ENCODE data around the gene CHD8. TPM values are rescaled to one million over a fixed set of nuclear protein-coding genes. Genes with fewer than 3 reads are reported as not detected.
"Not testable (repeated sequence)": the region's sequence is repeated elsewhere in the genome, so short reads cannot be mapped to it uniquely, and the experiment has no call there.

CHD8 gene
- total RNA-seq, 2 experiments from 2014 or later = 123 to 127 TPM

DNA sequence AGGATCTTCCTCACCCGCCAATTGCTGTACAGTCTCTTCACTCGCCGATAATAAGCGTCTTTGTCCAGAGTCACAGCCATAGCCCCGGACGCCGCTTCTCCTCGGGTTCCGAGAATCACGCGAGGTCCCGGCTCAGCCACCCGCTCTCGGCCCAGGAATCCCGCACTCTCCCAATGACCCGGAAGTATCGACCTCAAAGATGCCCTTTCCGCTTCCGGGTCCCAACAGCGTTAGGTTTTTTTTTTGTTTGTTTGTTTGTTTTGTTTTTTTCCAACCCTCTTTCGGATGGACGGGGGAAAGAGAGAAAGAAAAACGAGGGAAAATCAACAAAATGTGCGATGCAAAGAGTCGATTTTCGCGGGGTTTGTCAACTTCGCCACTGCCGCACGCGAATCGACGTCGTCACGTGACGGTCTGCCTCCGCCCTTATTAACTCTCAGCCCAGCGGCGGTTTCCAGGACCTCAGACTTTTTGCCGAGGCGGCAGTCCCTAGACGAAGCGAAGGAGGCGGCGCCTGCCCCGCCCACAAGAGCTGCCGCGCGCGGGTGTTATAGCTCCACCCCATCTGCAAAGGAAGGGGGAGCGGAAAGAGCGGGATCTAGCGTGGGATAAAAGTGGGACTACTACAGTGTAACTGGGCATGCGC lies 72.0 kb downstream of the CHD8 start, which contains the start of gene SUPT16H:
Gene SUPT16H, minus strand, starts transcription at position 172 of the 646 bp plus-strand sequence. Its CDS starts 92 bp downstream, at position 80.
- H3K4me1 Mint-ChIP-seq = peaks cover 42% of the 10 kb centered on the region
- CTCF ChIA-PET = interaction anchor here (0.8 to 1.6 kb wide), 5 partner anchors 9 to 171 kb away, joined by 3 to 5 read pairs (median 3); partner anchors contain the start of gene CHD8
- no peaks in the 10 kb centered on the region for H3K9me3 Mint-ChIP-seq
- H3K36me3 Mint-ChIP-seq (ENCODE audit: low read depth) = peaks cover 34% of the 10 kb centered on the region
- H3K4me3 Mint-ChIP-seq = peak within 1 kb of the TSS; percentile 87
- no peaks in the 10 kb centered on the region for H3K27me3 Mint-ChIP-seq
- POLR2A ChIA-PET = interaction anchor here (0.5 to 0.8 kb wide), 2 partner anchors 54 to 124 kb away, joined by 3 to 4 read pairs; no protein-coding TSS in a partner anchor
- peak; percentile 96 for DNase-seq
- peak within 1 kb of the TSS; percentile 99 for H3K27ac Mint-ChIP-seq

DNA sequence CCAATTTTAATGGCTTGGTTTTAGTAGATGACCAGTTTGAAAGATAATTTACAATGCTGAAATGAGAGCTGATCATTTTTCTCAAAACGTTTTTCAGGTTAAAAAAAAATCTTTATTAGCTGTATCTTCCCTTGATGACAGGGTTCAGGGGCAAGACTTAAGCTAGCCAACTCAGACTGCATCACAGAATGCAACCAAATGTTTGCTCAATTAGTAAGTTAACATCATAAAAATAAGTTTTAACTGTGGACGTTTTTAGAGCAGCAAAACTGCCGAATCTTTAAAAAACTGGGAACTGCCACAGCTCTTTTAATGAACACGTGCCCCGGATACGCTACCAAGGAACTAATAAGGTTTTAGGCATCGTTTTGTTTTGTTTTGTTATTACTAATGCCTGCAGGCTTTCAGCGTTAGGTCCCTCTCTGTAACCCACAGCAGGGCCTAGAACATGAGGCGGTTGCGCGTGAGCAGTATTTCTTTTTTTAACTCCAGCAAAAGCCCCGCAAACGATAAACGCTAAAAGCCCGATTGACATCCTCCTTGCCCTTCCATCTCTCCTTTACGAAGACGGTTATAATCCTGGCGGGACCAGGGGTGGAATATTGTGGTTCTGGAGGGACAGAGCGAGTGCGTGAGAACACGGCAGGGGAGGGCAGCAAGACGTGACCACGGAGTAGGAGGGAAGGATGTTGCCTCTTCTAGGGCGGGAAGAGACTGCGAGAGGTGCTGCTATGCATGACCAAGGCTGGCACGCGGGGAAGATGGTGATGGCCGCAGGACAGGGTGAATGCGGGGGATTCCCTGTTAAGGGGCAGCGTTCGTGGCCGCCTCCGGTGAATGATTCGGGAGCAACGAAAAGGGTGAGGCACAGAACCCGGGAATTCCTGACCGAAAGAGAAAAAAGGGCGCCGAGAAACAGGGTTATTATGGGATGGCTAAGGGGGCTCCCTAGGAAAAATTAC lies 72.8 kb downstream of the CHD8 start:
- ChIA-PET CTCF (interaction anchor here (0.5 to 1.5 kb wide), 6 partner anchors 13 to 127 kb away, joined by 3 to 8 read pairs (median 3); partner anchors contain the start of genes CHD8, RAB2B and TOX4), POLR2A (interaction anchor here (0.6 to 1.2 kb wide), 2 partner anchors 95 to 706 kb away, joined by 3 to 12 read pairs; no protein-coding TSS in a partner anchor)
- peak; percentile 57 for DNase-seq
- Mint-ChIP-seq H3K27me3 (no peaks in the 10 kb centered on the region), H3K4me3 (peak overlapping the region; percentile 87), H3K36me3 (ENCODE audit: low read depth) (peaks cover 31% of the 10 kb centered on the region), H3K27ac (peak overlapping the region; percentile 99), H3K9me3 (no peaks in the 10 kb centered on the region), H3K4me1 (peaks cover 48% of the 10 kb centered on the region)

- H3K9me3 Mint-ChIP-seq = no peaks in the 10 kb centered on the region
These were observed 73.8 kb downstream of the CHD8 start for GRCh38 chr14:21382095-21382494.

DNA sequence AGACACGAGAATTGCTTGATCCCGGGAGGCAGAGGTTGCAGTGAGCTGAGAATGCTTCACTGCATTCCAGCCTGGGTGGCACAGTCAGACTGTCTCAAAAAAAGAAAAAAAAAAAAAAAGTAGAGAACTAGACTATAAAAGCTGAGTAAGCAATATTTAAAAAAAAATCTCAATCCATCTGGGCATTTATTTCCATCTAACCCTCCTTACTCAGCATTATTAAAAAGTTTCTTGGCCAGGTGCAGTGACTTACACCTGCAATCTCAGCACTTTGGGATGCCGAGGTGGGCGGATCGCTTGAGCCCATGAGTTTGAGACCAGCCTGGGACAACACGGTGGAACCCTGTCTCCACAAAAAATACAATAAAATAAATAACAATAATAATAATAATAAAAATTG lies 76.6 kb downstream of the CHD8 start:
- Mint-ChIP-seq H3K27ac (no peak overlapping the region), H3K4me1 (peaks cover 51% of the 10 kb centered on the region), H3K4me3 (no peak overlapping the region), H3K27me3 (no peaks in the 10 kb centered on the region), H3K9me3 (no peaks in the 10 kb centered on the region), H3K36me3 (ENCODE audit: low read depth) (peaks cover 29% of the 10 kb centered on the region)
- CTCF ChIA-PET = interaction anchor here (1.0 to 1.5 kb wide), 2 partner anchors 70 to 147 kb away, joined by 3 read pairs; no protein-coding TSS in a partner anchor
- POLR2A ChIA-PET = interaction anchor here (0.5 kb wide), 1 partner anchor 8 kb away, joined by 3 read pairs; no protein-coding TSS in a partner anchor
- DNase-seq = no peak

More at GRCh38 chr14:21382095-21382494, 73.8 kb downstream of the CHD8 start:
- CTCF ChIA-PET = interaction anchor here (1.1 to 1.5 kb wide), 3 partner anchors 53 to 128 kb away, joined by 3 to 8 read pairs (median 3); partner anchors contain the start of gene CHD8
- Mint-ChIP-seq H3K4me1 (peaks cover 55% of the 10 kb centered on the region), H3K27ac (peak overlapping the region; percentile 99), H3K36me3 (ENCODE audit: low read depth) (peaks cover 33% of the 10 kb centered on the region), H3K4me3 (peak overlapping the region; percentile 87), H3K27me3 (no peaks in the 10 kb centered on the region)
- POLR2A ChIA-PET = no interaction called here
- DNase-seq = no peak

- Mint-ChIP-seq H3K27me3 (no peaks in the 10 kb centered on the region), H3K9me3 (no peaks in the 10 kb centered on the region), H3K4me1 (peaks cover 25% of the 10 kb centered on the region), H3K4me3 (no peak overlapping the region), H3K27ac (no peak overlapping the region), H3K36me3 (ENCODE audit: low read depth) (peaks cover 50% of the 10 kb centered on the region)
- POLR2A ChIA-PET = no interaction called here
- DNase-seq = no peak
- CTCF ChIA-PET = no interaction called here
These were observed 81.9 kb downstream of the CHD8 start for GRCh38 chr14:21373980-21374379.

- H3K27me3 Mint-ChIP-seq, H3K4me3 Mint-ChIP-seq, H3K27ac Mint-ChIP-seq, POLR2A ChIA-PET, H3K9me3 Mint-ChIP-seq, DNase-seq: not testable (repeated sequence)
- CTCF ChIA-PET = interaction anchor here (1.1 kb wide), 1 partner anchor 34 kb away, joined by 3 read pairs; no protein-coding TSS in a partner anchor
- Mint-ChIP-seq H3K36me3 (ENCODE audit: low read depth) (peaks cover 58% of the 10 kb centered on the region), H3K4me1 (peaks cover 16% of the 10 kb centered on the region)
These were observed 83.1 kb downstream of the CHD8 start for GRCh38 chr14:21372814-21373213.

GRCh38 chr14:21369949-21370679 lies 85.8 kb downstream of the CHD8 start:
- no peaks in the 10 kb centered on the region for H3K27me3 Mint-ChIP-seq
- H3K9me3 Mint-ChIP-seq = no peaks in the 10 kb centered on the region
- ChIA-PET POLR2A (no interaction called here), CTCF (interaction anchor here (0.6 to 1.5 kb wide), 4 partner anchors 9 to 116 kb away, joined by 3 read pairs; partner anchors contain the start of gene CHD8)
- peaks cover 14% of the 10 kb centered on the region for H3K4me1 Mint-ChIP-seq
- no peak overlapping the region for H3K4me3 Mint-ChIP-seq
- H3K36me3 Mint-ChIP-seq (ENCODE audit: low read depth) = peaks cover 72% of the 10 kb centered on the region
- no peak overlapping the region for H3K27ac Mint-ChIP-seq
- no peak for DNase-seq

- CTCF ChIA-PET = interaction anchor here (1.2 kb wide), 1 partner anchor 100 kb away, joined by 4 read pairs; no protein-coding TSS in a partner anchor
These were observed 88.3 kb downstream of the CHD8 start for GRCh38 chr14:21367582-21368144.

DNA sequence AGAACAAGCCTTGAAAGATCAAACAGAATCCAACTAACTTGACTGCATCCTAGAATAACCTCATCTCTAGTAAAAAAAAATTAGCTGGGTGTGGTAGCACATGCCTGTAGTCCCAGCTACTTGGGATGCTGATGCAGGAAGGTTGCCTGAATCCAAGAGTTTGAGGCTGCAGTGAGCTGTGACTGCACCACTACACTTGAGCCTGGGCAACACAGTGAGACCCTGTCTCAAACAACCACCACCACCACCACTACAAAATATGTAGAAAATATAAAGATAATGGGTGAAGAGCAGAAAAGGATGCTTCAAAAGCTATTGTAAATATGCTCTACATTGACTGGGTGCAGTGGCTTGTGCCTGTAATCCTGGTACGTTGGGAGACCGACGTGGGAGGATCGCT lies 99.4 kb downstream of the CHD8 start:
- CTCF ChIA-PET = interaction anchor here (0.9 kb wide), 1 partner anchor 36 kb away, joined by 3 read pairs; no protein-coding TSS in a partner anchor
- H3K4me1 Mint-ChIP-seq = peaks cover 10% of the 10 kb centered on the region

More at GRCh38 chr14:21367582-21368144, 88.3 kb downstream of the CHD8 start:
- Mint-ChIP-seq H3K9me3 (no peaks in the 10 kb centered on the region), H3K4me3 (no peak overlapping the region), H3K27ac (no peak overlapping the region), H3K27me3 (no peaks in the 10 kb centered on the region), H3K4me1 (peaks cover 10% of the 10 kb centered on the region), H3K36me3 (ENCODE audit: low read depth) (peaks cover 73% of the 10 kb centered on the region)
- no peak for DNase-seq
- POLR2A ChIA-PET = no interaction called here

DNA sequence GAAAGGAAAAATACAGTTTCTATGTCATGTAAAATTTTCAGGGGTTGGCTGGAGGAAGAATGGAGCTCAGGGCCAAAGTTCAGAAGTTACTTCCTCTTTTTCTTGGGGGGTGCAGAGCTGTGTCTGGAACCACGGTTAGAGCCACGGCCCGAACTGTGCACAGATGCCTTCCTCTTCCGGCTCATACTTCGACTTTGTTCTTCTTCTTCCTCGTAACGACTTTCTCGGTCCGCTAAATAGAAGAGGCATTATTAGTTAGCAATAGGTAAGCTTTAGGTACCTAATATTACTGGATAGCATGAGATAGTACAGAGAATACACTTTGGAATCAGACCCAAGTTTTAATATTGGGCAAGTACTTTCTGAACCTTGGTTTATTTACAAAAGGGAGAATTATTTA lies 103.3 kb downstream of the CHD8 start:
- peaks cover 60% of the 10 kb centered on the region for H3K36me3 Mint-ChIP-seq (ENCODE audit: low read depth)
- H3K27ac Mint-ChIP-seq = peak overlapping the region; percentile 10

More for the DNA sequence above, 99.4 kb downstream of the CHD8 start:
- Mint-ChIP-seq H3K36me3 (ENCODE audit: low read depth) (peaks cover 79% of the 10 kb centered on the region), H3K9me3 (no peaks in the 10 kb centered on the region), H3K4me3 (no peak overlapping the region), H3K27me3 (no peaks in the 10 kb centered on the region), H3K27ac (no peak overlapping the region)
- no peak for DNase-seq
- POLR2A ChIA-PET = no interaction called here

DNA sequence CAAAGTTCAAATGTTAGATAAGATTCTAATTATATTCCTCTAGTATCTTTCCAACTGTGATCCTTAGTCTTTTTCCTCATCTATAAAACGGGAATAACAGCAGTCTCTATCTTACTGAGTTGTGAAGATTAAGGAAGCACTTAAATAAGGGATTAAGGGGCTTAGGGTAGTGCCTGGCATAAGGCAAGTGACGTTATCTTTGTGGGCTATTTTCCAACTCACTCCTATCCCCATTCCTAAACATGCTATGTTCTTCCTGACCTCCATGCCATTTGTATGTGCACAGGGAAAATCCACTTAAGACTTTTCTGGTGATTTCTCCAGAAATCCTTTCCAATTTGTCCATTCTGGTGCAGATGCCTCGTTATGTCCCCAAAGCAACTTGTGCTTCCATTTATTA lies 105.4 kb downstream of the CHD8 start:
- no peaks in the 10 kb centered on the region for H3K27me3 Mint-ChIP-seq
- ChIA-PET CTCF (no interaction called here), POLR2A (no interaction called here)
- H3K4me1 Mint-ChIP-seq = peaks cover 10% of the 10 kb centered on the region
- H3K9me3 Mint-ChIP-seq = no peaks in the 10 kb centered on the region
- H3K4me3 Mint-ChIP-seq = no peak overlapping the region
- peaks cover 45% of the 10 kb centered on the region for H3K36me3 Mint-ChIP-seq (ENCODE audit: low read depth)
- no peak for DNase-seq
- no peak overlapping the region for H3K27ac Mint-ChIP-seq

More for the DNA sequence above, 103.3 kb downstream of the CHD8 start:
- DNase-seq = no peak
- Mint-ChIP-seq H3K27me3 (no peaks in the 10 kb centered on the region), H3K9me3 (no peaks in the 10 kb centered on the region), H3K4me3 (no peak overlapping the region), H3K4me1 (peaks cover 10% of the 10 kb centered on the region)
- CTCF ChIA-PET = no interaction called here
- POLR2A ChIA-PET = interaction anchor here (0.6 kb wide), 1 partner anchor 82 kb away, joined by 9 read pairs; no protein-coding TSS in a partner anchor

All from activated CD4-positive, alpha-beta T cell treated with anti-CD3 and anti-CD28 coated beads, Interleukin-2, amount 10 ng/mL, durations not matched to agents 7 days and 5 days (primary cell).